HCT116 (cell line): ENCODE results near the gene TOR2A. TPM values are rescaled to one million over a fixed set of nuclear protein-coding genes. Genes with fewer than 3 reads are reported as not detected.

ENCODE experiments used
- ATAC-seq: fragments of 200-7000 bp; cut with Tn5 transposase; 2 replicates; pipeline ENCODE4 v1.9.1; 2020; ENCODE audit warnings: mild to moderate bottlenecking, moderate library complexity
- BruUV-seq: library from RNA; stranded (reverse); fragments of 400-500 nt; replicated peaks from 2 replicates; lab custom pipeline; 2021; lab: Mats Ljungman, UMichigan
- CTCF ChIA-PET: fragments of 300-600 bp; sonication (Branson Sonifier 250); formaldehyde crosslinking; loops from one replicate; lab custom pipeline; 2021; ENCODE audit warnings: antibody characterized with exemption; lab: Charles Lee
- POLR2A ChIA-PET: fragments of 300-600, 350-600 bp; sonication (Branson Sonifier 250); formaldehyde crosslinking; loops from one replicate; lab custom pipeline; 2021; ENCODE audit warnings: antibody characterized with exemption; lab: Charles Lee
- RAD21 ChIA-PET, 2 experiments: fragments of 300-600 bp; sonication (Branson Sonifier 250); formaldehyde crosslinking; loops; one replicate each; lab custom pipeline; 2023; ENCODE audit warnings: low total read pairs in 2 of 2; ENCODE audit not compliant: uncharacterized antibody in 2 of 2, unreplicated experiment in 2 of 2, low non-redundant PET in 1 of 2; lab: Charles Lee
- DNase-seq: peaks from one replicate; pipeline ENCODE4 v3.0.0-alpha.2; 2010; ENCODE audit warnings: low read depth, low spot score
- H2AFZ ChIP-seq: fragments of 200-600 bp; shearing (Covaris generic), sonication (generic); 2 replicates; pipeline ENCODE4 v1.6.1; 2017; ENCODE audit warnings: low read depth, mixed run types, mixed read lengths, antibody characterized with exemption, low read length; ENCODE audit not compliant: poor library complexity, severe bottlenecking
- H3K27ac ChIP-seq: 2 replicates; pipeline ENCODE4 v1.5.1; 2012; ENCODE audit warnings: low read depth, low read length
- H3K27me3 ChIP-seq: fragments of 200-600 bp; sonication (generic); 2 replicates; pipeline ENCODE4 v1.6.1; 2016; ENCODE audit warnings: mixed run types, low read length, mixed read lengths; ENCODE audit not compliant: insufficient read depth
- H3K36me3 ChIP-seq, 2 experiments: fragments of 200-500 bp in 1 of 2; fragments of 200-600 bp in 1 of 2; sonication (Bioruptor generic) in 1 of 2; sonication (generic) in 1 of 2; 2 replicates each; pipeline versions ENCODE4 v1.5.1 to v1.6.1; 2014 to 2016; ENCODE audit warnings: low read length in 2 of 2, inconsistent platforms in 1 of 2, mixed read lengths in 1 of 2, mixed run types in 1 of 2; ENCODE audit not compliant: insufficient read depth in 2 of 2, control insufficient read depth in 1 of 2
- H3K4me1 ChIP-seq, 2 experiments: fragments of 200-600 bp in 1 of 2; sonication (generic) in 1 of 2; 2 replicates each; pipeline versions ENCODE4 v1.5.1 to v1.6.1; 2012 to 2017; ENCODE audit warnings: low read length in 2 of 2, inconsistent platforms in 1 of 2, mild to moderate bottlenecking in 1 of 2, mixed read lengths in 1 of 2, mixed run types in 1 of 2, moderate library complexity in 1 of 2; ENCODE audit not compliant: insufficient read depth in 2 of 2, control insufficient read depth in 1 of 2
- H3K4me2 ChIP-seq: fragments of 200-600 bp; sonication (generic); 2 replicates; pipeline ENCODE4 v1.6.1; 2017; ENCODE audit warnings: mixed run types, low read length, mixed read lengths
- H3K4me3 ChIP-seq, 2 experiments: fragments of 200-600 bp in 1 of 2; sonication (generic) in 1 of 2; replicated peaks in 1 of 2; 2 replicates each; pipeline ENCODE4 v1.5.1; 2011 to 2016; ENCODE audit warnings: low read length in 2 of 2, control low read depth in 1 of 2, low read depth in 1 of 2, mild to moderate bottlenecking in 1 of 2, mixed read lengths in 1 of 2, mixed run types in 1 of 2
- H3K79me2 ChIP-seq: fragments of 200-600 bp; sonication (generic); 2 replicates; pipeline ENCODE4 v1.6.1; 2017; ENCODE audit warnings: mild to moderate bottlenecking, mixed run types, low read length, moderate library complexity, mixed read lengths; ENCODE audit not compliant: insufficient read depth
- H3K9ac ChIP-seq: fragments of 200-600 bp; sonication (generic); 2 replicates; pipeline ENCODE4 v1.6.1; 2016; ENCODE audit warnings: low read length, mixed read lengths
- H3K9me2 ChIP-seq: fragments of 200-600 bp; sonication (generic), shearing (Covaris generic); 2 replicates; pipeline ENCODE4 v1.6.1; 2017; ENCODE audit warnings: mixed run types, mild to moderate bottlenecking, moderate library complexity; ENCODE audit not compliant: insufficient read depth
- H3K9me3 ChIP-seq, 2 experiments: fragments of 200-500 bp in 1 of 2; fragments of 200-600 bp in 1 of 2; sonication (Bioruptor generic) in 1 of 2; sonication (generic) in 1 of 2; 2 replicates each; pipeline ENCODE4 v1.6.1; 2014 to 2017; ENCODE audit warnings: low read length in 2 of 2, mixed read lengths in 2 of 2, inconsistent platforms in 1 of 2, low read depth in 1 of 2, mild to moderate bottlenecking in 1 of 2, mixed run types in 1 of 2, moderate library complexity in 1 of 2; ENCODE audit not compliant: control insufficient read depth in 1 of 2, insufficient read depth in 1 of 2
- H4K20me1 ChIP-seq: fragments of 200-600 bp; sonication (generic), shearing (Covaris generic); 2 replicates; pipeline ENCODE4 v1.6.1; 2017; ENCODE audit warnings: mixed run types, mild to moderate bottlenecking, moderate library complexity; ENCODE audit not compliant: insufficient read depth
- EZH2 ChIP-seq: fragments of 200-600 bp; sonication (generic); IDR thresholded peaks from 2 replicates; pipeline ENCODE4 v1.6.1; 2017; ENCODE audit warnings: antibody characterized with exemption, mixed run types
- JUND ChIP-seq: IDR thresholded peaks from 2 replicates; pipeline ENCODE4 v1.6.1; 2012
- POLR2A ChIP-seq: IDR thresholded peaks from 2 replicates; pipeline ENCODE4 v1.7.0; 2011; ENCODE audit warnings: borderline replicate concordance; ENCODE audit not compliant: insufficient read depth, insufficient read length; ENCODE audit errors: extremely low read depth
- POLR2AphosphoS5 ChIP-seq: IDR thresholded peaks from 2 replicates; pipeline ENCODE4 v1.6.1; 2011; ENCODE audit warnings: mild to moderate bottlenecking, low read depth, low read length, moderate library complexity
- SP1 ChIP-seq: IDR thresholded peaks from 2 replicates; pipeline ENCODE4 v1.6.1; 2012; ENCODE audit warnings: low read depth
- SRF ChIP-seq: IDR thresholded peaks from 2 replicates; pipeline ENCODE4 v1.6.1; 2012; ENCODE audit warnings: low read depth
- ZNF274 ChIP-seq: fragments of 200-500 bp; sonication (Bioruptor generic); IDR thresholded peaks from 2 replicates; pipeline ENCODE4 v1.6.1; 2014; ENCODE audit warnings: mild to moderate bottlenecking, low read depth, low read length, inconsistent platforms
- intact Hi-C: fragments of 100-400 bp; cut with micrococcal nuclease; formaldehyde crosslinking; loops from 2 replicates; pipeline ENCODE4 v1.10.0; 2022
- total RNA-seq: library from RNA; stranded (reverse); gene quantifications from one replicate; pipeline ENCODE4 v1.2.1, GENCODE V29; 2021; ENCODE audit not compliant: unreplicated experiment
- TF ChIP-seq, protein P1 (sequence below): IDR thresholded peaks from 2 replicates; pipeline ENCODE4 v1.6.1; 2011; ENCODE audit warnings: mild to moderate bottlenecking, low read length, moderate library complexity; ENCODE audit not compliant: insufficient replicate concordance; ENCODE audit errors: extremely low read depth
- TF ChIP-seq, protein P2 (sequence below): IDR thresholded peaks from 2 replicates; pipeline ENCODE4 v1.6.1; 2012; ENCODE audit warnings: low read depth
- TF ChIP-seq, protein P3 (sequence below), 3 experiments: fragments of 200-600 bp in 1 of 3; sonication (generic) in 1 of 3; IDR thresholded peaks in 2 of 3; conservative IDR thresholded peaks in 1 of 3; 2 replicates each; pipeline ENCODE4 v1.5.1; 2012 to 2017; ENCODE audit warnings: low read depth in 2 of 3, low read length in 2 of 3, antibody characterized with exemption in 1 of 3, borderline replicate concordance in 1 of 3, control low read depth in 1 of 3, mild to moderate bottlenecking in 1 of 3, mixed read lengths in 1 of 3, mixed run types in 1 of 3, moderate library complexity in 1 of 3; ENCODE audit not compliant: insufficient read depth in 1 of 3

The TOR2A gene
- total RNA-seq, 1 experiment from 2014 or later = 12.0 TPM

DNA sequence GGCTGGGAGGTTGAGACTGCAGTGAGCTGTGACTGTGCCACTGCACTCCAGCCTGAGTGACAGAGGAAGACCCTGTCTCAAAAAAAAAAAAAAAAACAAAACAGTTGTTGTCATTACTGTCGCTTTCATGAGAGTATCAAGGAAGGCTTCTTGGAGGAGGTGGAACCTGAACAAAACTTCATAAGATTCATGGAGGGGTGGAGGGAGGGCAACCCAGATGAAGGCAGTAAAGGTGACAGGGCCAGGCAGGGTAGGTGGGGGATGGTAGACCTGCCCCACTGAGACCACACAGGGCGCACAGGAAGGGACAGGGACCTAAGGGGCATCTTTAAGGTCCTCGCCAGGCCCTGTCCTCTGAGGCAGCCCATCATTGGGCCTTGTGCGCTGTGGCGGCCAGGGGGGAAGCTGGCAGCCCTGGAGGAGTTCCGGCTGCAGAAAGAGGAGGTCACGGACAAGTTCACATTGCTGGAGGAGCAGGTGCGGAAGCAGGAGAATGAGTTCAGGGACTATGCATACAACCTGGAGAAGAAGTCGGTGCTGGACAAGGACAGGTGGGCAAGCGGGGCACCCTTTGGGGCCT lies 24.8 kb downstream of the TOR2A start:
- ATAC-seq = no peak
- H2AFZ ChIP-seq = no peak overlapping the region
- H3K79me2 ChIP-seq = peaks cover 13% of the 10 kb centered on the region
- POLR2A ChIA-PET = no interaction called here
- CTCF ChIA-PET = no interaction called here
- intact Hi-C loops = no loop called here
- no peak overlapping the region for H3K9ac ChIP-seq
- DNase-seq = no peak
- H3K27me3 ChIP-seq = no peaks in the 10 kb centered on the region
- H3K4me1 ChIP-seq = peaks cover 12 to 24% of the 10 kb centered on the region in 2 experiments
- no peaks in the 10 kb centered on the region for H4K20me1 ChIP-seq
- no peaks in the 10 kb centered on the region for H3K9me3 ChIP-seq
- no TSS peak for BruUV-seq
- peaks cover 0 to 4% of the 10 kb centered on the region in 2 experiments; a peak in 1 of 4 replicates for H3K36me3 ChIP-seq
- no peak overlapping the region for H3K27ac ChIP-seq
- RAD21 ChIA-PET = no interaction called here
- no peak overlapping the region for H3K4me2 ChIP-seq
- TF ChIP-seq POLR2A = no peak
- TF ChIP-seq, protein P1, sequence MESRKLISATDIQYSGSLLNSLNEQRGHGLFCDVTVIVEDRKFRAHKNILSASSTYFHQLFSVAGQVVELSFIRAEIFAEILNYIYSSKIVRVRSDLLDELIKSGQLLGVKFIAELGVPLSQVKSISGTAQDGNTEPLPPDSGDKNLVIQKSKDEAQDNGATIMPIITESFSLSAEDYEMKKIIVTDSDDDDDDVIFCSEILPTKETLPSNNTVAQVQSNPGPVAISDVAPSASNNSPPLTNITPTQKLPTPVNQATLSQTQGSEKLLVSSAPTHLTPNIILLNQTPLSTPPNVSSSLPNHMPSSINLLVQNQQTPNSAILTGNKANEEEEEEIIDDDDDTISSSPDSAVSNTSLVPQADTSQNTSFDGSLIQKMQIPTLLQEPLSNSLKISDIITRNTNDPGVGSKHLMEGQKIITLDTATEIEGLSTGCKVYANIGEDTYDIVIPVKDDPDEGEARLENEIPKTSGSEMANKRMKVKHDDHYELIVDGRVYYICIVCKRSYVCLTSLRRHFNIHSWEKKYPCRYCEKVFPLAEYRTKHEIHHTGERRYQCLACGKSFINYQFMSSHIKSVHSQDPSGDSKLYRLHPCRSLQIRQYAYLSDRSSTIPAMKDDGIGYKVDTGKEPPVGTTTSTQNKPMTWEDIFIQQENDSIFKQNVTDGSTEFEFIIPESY = no peak
- no peaks in the 10 kb centered on the region for H3K9me2 ChIP-seq
- H3K4me3 ChIP-seq = no peak overlapping the region

DNA sequence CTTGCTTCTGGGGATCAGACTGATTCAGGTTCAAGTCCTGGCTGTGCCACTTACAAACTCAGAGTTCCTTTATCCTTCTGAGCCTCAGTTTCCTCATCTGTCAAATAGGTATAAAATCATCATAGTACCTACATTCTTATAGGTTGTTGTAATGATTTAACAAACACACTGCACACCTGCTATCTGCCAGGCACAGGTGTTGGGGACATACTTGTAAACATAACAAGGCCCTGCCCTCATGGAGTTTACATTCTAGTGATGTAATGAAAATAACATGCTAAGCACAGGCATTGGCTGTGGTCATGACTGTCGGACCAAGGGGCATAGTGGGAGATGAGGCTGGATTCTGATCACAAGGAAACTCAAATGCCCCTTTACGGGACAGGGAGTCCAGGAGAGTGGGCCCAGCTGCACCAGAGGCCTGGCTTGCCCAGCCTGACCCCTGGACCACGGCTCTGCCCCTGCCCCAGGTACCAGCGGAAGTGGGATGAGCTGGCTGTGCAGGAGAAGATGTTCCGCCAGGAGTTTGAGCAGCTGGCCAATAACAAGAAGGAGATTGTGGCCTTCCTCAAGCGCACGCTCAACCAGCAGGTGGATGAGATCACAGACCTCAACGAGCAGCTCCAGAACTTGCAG lies 26.0 kb downstream of the TOR2A start:
- Histone ChIP-seq H3K36me3 (peaks cover 0 to 4% of the 10 kb centered on the region in 2 experiments; a peak in 1 of 4 replicates), H3K27ac (no peak overlapping the region), H3K9ac (no peak overlapping the region), H4K20me1 (no peaks in the 10 kb centered on the region), H3K9me3 (no peaks in the 10 kb centered on the region), H3K4me3 (no peak overlapping the region), H3K4me1 (peaks cover 7 to 18% of the 10 kb centered on the region in 2 experiments), H3K79me2 (peaks cover 7% of the 10 kb centered on the region; the same call in 1 of the 2 replicates), H3K9me2 (no peaks in the 10 kb centered on the region), H3K27me3 (no peaks in the 10 kb centered on the region), H2AFZ (no peak overlapping the region), H3K4me2 (no peak overlapping the region)
- intact Hi-C loops = no loop called here
- no peak for DNase-seq
- BruUV-seq = no TSS peak
- ATAC-seq = no peak
- ChIA-PET RAD21 (no interaction called here), CTCF (interaction anchor here (0.9 kb wide), 1 partner anchor 26 kb away, joined by 4 read pairs; the partner anchor contains the start of gene TOR2A), POLR2A (no interaction called here)
- TF ChIP-seq, protein P2, sequence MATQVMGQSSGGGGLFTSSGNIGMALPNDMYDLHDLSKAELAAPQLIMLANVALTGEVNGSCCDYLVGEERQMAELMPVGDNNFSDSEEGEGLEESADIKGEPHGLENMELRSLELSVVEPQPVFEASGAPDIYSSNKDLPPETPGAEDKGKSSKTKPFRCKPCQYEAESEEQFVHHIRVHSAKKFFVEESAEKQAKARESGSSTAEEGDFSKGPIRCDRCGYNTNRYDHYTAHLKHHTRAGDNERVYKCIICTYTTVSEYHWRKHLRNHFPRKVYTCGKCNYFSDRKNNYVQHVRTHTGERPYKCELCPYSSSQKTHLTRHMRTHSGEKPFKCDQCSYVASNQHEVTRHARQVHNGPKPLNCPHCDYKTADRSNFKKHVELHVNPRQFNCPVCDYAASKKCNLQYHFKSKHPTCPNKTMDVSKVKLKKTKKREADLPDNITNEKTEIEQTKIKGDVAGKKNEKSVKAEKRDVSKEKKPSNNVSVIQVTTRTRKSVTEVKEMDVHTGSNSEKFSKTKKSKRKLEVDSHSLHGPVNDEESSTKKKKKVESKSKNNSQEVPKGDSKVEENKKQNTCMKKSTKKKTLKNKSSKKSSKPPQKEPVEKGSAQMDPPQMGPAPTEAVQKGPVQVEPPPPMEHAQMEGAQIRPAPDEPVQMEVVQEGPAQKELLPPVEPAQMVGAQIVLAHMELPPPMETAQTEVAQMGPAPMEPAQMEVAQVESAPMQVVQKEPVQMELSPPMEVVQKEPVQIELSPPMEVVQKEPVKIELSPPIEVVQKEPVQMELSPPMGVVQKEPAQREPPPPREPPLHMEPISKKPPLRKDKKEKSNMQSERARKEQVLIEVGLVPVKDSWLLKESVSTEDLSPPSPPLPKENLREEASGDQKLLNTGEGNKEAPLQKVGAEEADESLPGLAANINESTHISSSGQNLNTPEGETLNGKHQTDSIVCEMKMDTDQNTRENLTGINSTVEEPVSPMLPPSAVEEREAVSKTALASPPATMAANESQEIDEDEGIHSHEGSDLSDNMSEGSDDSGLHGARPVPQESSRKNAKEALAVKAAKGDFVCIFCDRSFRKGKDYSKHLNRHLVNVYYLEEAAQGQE = no peak
- TF ChIP-seq EZH2 = no peak
- no peak for TF ChIP-seq POLR2A
- no peak for TF ChIP-seq SP1
- TF ChIP-seq POLR2AphosphoS5 = no peak
- TF ChIP-seq JUND = no peak
- no peak for TF ChIP-seq SRF
- TF ChIP-seq ZNF274 = no peak
- TF ChIP-seq, protein P3, sequence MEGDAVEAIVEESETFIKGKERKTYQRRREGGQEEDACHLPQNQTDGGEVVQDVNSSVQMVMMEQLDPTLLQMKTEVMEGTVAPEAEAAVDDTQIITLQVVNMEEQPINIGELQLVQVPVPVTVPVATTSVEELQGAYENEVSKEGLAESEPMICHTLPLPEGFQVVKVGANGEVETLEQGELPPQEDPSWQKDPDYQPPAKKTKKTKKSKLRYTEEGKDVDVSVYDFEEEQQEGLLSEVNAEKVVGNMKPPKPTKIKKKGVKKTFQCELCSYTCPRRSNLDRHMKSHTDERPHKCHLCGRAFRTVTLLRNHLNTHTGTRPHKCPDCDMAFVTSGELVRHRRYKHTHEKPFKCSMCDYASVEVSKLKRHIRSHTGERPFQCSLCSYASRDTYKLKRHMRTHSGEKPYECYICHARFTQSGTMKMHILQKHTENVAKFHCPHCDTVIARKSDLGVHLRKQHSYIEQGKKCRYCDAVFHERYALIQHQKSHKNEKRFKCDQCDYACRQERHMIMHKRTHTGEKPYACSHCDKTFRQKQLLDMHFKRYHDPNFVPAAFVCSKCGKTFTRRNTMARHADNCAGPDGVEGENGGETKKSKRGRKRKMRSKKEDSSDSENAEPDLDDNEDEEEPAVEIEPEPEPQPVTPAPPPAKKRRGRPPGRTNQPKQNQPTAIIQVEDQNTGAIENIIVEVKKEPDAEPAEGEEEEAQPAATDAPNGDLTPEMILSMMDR (IDR thresholded peaks at IDR 0.05 in 2 of 3, conservative IDR thresholded peaks at IDR 0.05 in 1 of 3; ENCODE audit: borderline replicate concordance in 1 of 3, insufficient read depth in 1 of 3, low read depth in 2 of 3, low read length in 2 of 3) = no peak
